Transverse colon (tissue), 4 donors: ENCODE measurements around the gene OOSP3.

Source experiments
- CTCF ChIP-seq, 5 experiments: fragments of 200-600 bp in 3 of 5; fragments of 450-650 bp in 2 of 5; sonication (generic) in 3 of 5; IDR thresholded peaks; 1 replicate in 2 of 5; 2 replicates in 3 of 5; pipeline ENCODE4 v1.5.1; 2016 to 2017; ENCODE audit warnings: antibody characterized with exemption in 5 of 5, inconsistent platforms in 3 of 5, mild to moderate bottlenecking in 2 of 5, moderate library complexity in 1 of 5
- POLR2A ChIP-seq: fragments of 450-650 bp; IDR thresholded peaks from one replicate; pipeline ENCODE4 v1.6.1; 2016; ENCODE audit warnings: antibody characterized with exemption, mild to moderate bottlenecking, moderate library complexity
- POLR2AphosphoS5 ChIP-seq, 3 donors: sonication (generic); formaldehyde crosslinking; IDR thresholded peaks; one replicate each; pipeline ENCODE4 v1.6.1; 2016; ENCODE audit warnings: antibody characterized with exemption in 3 of 3

GRCh38 chr11:59898046-59898445 is 19.5 kb downstream of the OOSP3 start:
- TF ChIP-seq POLR2A = no peak
- TF ChIP-seq POLR2AphosphoS5 (IDR thresholded peaks at IDR 0.05) = no peak
- no peak for TF ChIP-seq CTCF (IDR thresholded peaks at IDR 0.05)
